Nephron progenitor cell (in vitro differentiated cells): Measurements from ENCODE around the gene CYP4F22.
"Not testable (repeated sequence)": the region's sequence is repeated elsewhere in the genome, so short reads cannot be mapped to it uniquely, and the experiment has no call there.

Experiments
- DNase-seq: peaks from one replicate; pipeline ENCODE4 v3.0.0; 2021
- H3K27ac Mint-ChIP-seq: 2 replicates; pipeline ENCODE4 v1.8.0; 2021; ENCODE audit warnings: mild to moderate bottlenecking, moderate library complexity, mixed read lengths
- H3K27me3 Mint-ChIP-seq: 2 replicates; pipeline ENCODE4 v1.8.0; 2021; ENCODE audit warnings: mild to moderate bottlenecking, low read depth, mixed read lengths; ENCODE audit not compliant: poor library complexity
- H3K36me3 Mint-ChIP-seq: 2 replicates; pipeline ENCODE4 v1.8.0; 2021; ENCODE audit warnings: low read depth, mixed read lengths
- H3K4me1 Mint-ChIP-seq: 2 replicates; pipeline ENCODE4 v1.8.0; 2021; ENCODE audit warnings: mixed read lengths
- H3K4me3 Mint-ChIP-seq: 2 replicates; pipeline ENCODE4 v1.8.0; 2021; ENCODE audit warnings: mild to moderate bottlenecking, moderate library complexity, mixed read lengths
- H3K9me3 Mint-ChIP-seq: 2 replicates; pipeline ENCODE4 v1.8.0; 2021; ENCODE audit warnings: mild to moderate bottlenecking, moderate library complexity, mixed read lengths
- TF ChIP-seq, protein P1 (sequence below): fragments of 200-600 bp; sonication (generic); IDR thresholded peaks from 2 replicates; pipeline ENCODE4 v1.5.0; 2021; ENCODE audit warnings: antibody characterized with exemption

The CYP4F22 gene

DNA sequence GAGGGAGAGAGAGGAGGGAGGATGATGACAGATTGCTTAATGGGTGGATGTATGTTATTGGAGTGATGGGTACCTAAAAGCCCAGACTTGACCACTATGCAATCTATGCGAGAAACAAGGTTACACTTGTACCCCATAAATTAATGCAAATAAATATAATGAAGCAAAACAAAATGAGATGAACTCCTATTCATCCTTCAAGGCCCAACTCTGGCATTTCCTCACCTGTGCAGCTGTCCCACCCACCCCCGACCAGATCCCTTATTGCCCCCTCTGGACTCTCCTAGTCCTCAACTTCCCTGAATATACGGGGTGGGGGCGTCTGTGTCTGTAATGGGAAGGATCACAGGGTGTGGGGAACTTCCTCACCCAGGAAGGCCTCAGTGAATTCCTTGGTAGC, 33.2 kb upstream of the CYP4F22 start:
- TF ChIP-seq, protein P1, sequence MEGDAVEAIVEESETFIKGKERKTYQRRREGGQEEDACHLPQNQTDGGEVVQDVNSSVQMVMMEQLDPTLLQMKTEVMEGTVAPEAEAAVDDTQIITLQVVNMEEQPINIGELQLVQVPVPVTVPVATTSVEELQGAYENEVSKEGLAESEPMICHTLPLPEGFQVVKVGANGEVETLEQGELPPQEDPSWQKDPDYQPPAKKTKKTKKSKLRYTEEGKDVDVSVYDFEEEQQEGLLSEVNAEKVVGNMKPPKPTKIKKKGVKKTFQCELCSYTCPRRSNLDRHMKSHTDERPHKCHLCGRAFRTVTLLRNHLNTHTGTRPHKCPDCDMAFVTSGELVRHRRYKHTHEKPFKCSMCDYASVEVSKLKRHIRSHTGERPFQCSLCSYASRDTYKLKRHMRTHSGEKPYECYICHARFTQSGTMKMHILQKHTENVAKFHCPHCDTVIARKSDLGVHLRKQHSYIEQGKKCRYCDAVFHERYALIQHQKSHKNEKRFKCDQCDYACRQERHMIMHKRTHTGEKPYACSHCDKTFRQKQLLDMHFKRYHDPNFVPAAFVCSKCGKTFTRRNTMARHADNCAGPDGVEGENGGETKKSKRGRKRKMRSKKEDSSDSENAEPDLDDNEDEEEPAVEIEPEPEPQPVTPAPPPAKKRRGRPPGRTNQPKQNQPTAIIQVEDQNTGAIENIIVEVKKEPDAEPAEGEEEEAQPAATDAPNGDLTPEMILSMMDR, result no peak
- peaks cover 28% of the 10 kb centered on the region for H3K27me3 Mint-ChIP-seq
- H3K27ac Mint-ChIP-seq, result no peak overlapping the region
- peaks cover 56% of the 10 kb centered on the region for H3K9me3 Mint-ChIP-seq
- H3K36me3 Mint-ChIP-seq, result no peaks in the 10 kb centered on the region
- no peaks in the 10 kb centered on the region for H3K4me1 Mint-ChIP-seq
- no peak for DNase-seq
- no peak overlapping the region for H3K4me3 Mint-ChIP-seq

DNA sequence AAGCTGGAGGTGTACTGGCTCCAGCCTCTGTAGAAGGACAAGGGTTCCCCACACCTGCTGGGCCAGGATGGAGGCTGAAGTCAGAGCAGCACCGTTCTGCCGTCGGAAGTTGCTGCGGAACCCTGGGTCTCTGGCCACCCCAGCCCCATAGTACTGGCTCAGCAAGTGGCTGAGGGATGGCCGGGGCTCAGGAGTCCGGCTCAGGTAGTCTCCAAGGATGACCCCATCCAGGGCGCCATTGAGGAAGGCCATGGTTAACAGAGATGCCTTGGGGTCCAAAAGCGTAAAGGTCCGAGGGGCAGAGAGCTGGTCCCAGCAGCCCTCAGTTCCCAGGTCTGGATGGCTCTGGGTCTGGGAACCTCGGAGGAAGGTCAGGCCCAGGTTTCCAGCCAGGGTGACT, 32.7 kb upstream of the CYP4F22 start:
- Mint-ChIP-seq H3K27ac (no peak overlapping the region), H3K4me1 (no peaks in the 10 kb centered on the region), H3K4me3 (no peak overlapping the region), H3K27me3 (peaks cover 24% of the 10 kb centered on the region), H3K36me3 (no peaks in the 10 kb centered on the region), H3K9me3 (peaks cover 60% of the 10 kb centered on the region)
- TF ChIP-seq, protein P1, result no peak
- no peak for DNase-seq

DNA sequence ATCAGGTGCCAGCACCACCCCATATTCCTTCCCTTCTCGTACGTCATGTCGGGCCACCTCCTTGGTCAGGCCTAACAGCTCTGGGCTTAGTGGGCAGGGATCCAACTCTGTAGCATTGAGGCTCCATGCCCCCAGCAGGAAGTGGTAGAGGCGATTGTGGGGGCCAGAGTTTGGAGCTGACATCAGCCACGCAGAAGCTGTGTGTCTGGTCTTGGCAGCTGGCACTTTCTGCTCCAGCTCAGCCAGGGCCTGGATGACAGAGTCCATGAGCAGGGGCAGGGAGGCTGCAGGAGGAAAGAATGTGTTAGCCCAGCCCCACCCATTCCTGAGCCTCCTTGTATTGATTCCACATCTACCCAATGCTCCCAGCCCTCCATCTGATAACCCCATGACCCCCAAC, 32.0 kb upstream of the CYP4F22 start:
- no peak overlapping the region for H3K4me3 Mint-ChIP-seq
- peaks cover 17% of the 10 kb centered on the region for H3K27me3 Mint-ChIP-seq
- H3K9me3 Mint-ChIP-seq, result peaks cover 58% of the 10 kb centered on the region
- H3K36me3 Mint-ChIP-seq, result no peaks in the 10 kb centered on the region
- no peak overlapping the region for H3K27ac Mint-ChIP-seq
- no peak for DNase-seq
- H3K4me1 Mint-ChIP-seq, result no peaks in the 10 kb centered on the region
- TF ChIP-seq, protein P1, result no peak

DNA sequence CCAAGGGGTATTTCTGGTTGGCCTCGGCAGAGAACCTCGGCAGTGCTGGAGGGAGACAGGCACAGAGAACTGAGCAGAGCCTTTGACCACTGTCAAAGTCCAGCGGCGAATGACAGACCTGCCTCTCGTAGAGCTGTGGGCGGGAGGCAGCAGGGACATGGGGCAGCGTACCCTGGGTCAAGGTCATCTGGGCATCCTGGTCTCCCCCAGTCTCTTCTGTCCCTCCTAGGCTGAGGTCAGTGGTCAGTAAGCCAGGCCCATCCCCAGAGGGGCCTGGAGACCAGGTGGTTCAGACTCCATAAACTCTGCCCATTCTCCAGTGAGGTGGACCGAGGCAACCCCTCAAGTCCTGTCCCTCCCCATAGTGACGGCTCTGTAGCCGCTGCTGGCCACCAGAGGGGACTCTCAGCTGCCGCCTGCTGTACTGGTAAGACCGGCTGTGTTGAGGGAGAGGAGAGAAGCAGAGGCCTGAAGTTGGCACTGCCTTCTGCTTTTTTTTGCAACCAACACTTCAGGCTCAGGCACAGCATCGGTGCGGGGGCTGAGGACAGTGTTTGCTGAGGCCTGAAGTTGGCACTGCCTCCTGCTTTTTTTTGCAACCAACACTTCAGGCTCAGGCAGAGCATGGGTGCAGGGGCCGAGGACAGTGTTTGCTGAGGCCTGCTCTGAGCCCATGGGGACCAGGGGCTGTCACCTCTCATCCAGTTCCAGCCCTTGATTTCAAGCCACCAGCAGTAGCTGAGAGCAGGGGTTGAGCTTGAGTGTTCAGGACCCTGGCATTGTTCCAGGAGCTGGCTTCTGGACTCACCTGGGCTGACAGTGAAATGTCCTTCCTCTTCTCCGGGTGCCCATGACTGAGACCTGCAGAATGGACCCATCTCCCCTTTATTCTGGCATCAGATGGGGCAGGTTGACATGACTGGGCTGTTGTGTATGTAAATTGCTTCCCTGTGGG, 28.7 kb upstream of the CYP4F22 start, which contains the start of gene PGLYRP2:
Gene PGLYRP2, minus strand, starts transcription at position 111 of the 955 bp plus-strand sequence. CDS start 130 bp downstream, outside the sequence.
- TF ChIP-seq, protein P1, result no peak
- Mint-ChIP-seq H3K27ac (no peak within 1 kb of the TSS), H3K4me3 (no peak within 1 kb of the TSS), H3K27me3 (peaks cover 4% of the 10 kb centered on the region), H3K4me1 (no peaks in the 10 kb centered on the region), H3K9me3 (peaks cover 60% of the 10 kb centered on the region), H3K36me3 (no peaks in the 10 kb centered on the region)
- DNase-seq, result no peak

DNA sequence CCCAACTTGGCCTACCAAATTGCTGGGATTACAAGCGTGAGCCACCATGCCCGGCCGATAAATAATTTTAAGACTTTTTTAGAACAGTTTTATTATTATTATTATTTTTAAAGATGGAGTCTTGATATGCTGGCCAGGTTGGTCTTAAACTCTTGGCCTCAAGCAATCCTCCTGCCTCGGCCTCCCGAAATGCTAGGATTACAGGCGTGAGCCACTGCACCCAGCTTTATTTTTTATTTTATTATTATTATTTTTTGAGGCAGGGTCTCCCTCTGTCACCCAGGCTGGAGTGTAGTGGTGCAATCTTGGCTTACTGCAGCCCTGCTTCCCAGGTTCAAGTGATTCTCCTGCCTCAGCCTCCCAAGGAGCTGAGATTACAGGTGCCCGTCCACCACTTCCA, 27.3 kb upstream of the CYP4F22 start:
- H3K4me3 Mint-ChIP-seq, DNase-seq, H3K27ac Mint-ChIP-seq, H3K36me3 Mint-ChIP-seq, H3K4me1 Mint-ChIP-seq, H3K27me3 Mint-ChIP-seq: not testable (repeated sequence)
- peaks cover 62% of the 10 kb centered on the region for H3K9me3 Mint-ChIP-seq

DNA sequence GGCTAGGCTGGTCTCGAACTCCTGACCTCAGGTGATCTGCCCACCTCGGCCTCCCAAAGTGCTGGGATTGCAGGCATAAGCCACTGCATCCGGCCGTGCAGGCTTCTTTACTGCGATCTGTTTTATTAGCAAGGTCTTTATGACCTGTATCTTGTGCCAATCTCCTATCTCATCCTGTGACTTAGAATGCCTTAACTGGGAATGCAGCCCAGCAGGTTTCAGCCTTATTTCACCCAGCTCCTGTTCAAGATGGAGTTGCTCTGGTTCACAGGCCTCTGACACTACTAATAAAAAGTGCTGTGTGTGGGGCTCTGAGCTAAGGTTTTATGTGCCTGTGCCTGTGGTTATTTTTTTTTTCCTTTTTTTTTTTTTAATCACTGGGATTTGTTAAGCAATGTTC, 22.6 kb upstream of the CYP4F22 start:
- H3K4me3 Mint-ChIP-seq, H3K4me1 Mint-ChIP-seq, H3K36me3 Mint-ChIP-seq, H3K27ac Mint-ChIP-seq, H3K27me3 Mint-ChIP-seq, DNase-seq: not testable (repeated sequence)
- peaks cover 59% of the 10 kb centered on the region for H3K9me3 Mint-ChIP-seq

DNA sequence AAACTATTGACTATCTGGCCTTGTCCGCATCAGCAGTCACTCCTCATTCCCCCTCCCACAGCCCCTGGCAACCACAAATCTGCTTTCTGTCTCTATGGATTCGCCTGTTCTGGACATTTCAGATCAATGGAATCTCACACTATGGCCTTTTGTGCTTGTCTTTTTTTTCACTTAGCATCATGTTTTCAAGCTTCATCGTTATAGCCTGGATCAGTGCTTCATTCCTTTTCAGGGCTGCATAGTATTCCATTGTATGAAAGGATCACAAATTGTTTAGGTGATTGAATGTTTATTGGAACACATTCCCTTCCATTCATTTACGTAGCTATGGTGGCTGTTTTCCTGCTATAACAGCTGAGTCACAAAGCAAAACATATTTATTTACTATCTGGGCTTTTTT, 21.3 kb upstream of the CYP4F22 start:
- no peak overlapping the region for H3K4me3 Mint-ChIP-seq
- no peaks in the 10 kb centered on the region for H3K4me1 Mint-ChIP-seq
- H3K27ac Mint-ChIP-seq, result no peak overlapping the region
- peaks cover 3% of the 10 kb centered on the region for H3K27me3 Mint-ChIP-seq
- H3K9me3 Mint-ChIP-seq, result peaks cover 60% of the 10 kb centered on the region
- TF ChIP-seq, protein P1, result no peak
- no peak for DNase-seq
- H3K36me3 Mint-ChIP-seq, result no peaks in the 10 kb centered on the region
